Skeletal muscle tissue (tissue), 4 donors: ENCODE data around the gene ING5. TPM values are rescaled to one million over a fixed set of nuclear protein-coding genes. Genes with fewer than 3 reads are reported as not detected.

Experiments
- H3K27ac ChIP-seq: one replicate; pipeline ENCODE4 v1.7.0; 2013; ENCODE audit warnings: mild to moderate bottlenecking, low read depth, low read length, inconsistent platforms
- H3K27me3 ChIP-seq, 3 donors: one replicate each; pipeline ENCODE4 v1.7.0; 2013; ENCODE audit warnings: low read length in 3 of 3; ENCODE audit not compliant: control insufficient read depth in 3 of 3, insufficient read depth in 3 of 3
- H3K36me3 ChIP-seq, 3 donors: one replicate each; pipeline ENCODE4 v1.7.0; 2013; ENCODE audit warnings: low read length in 3 of 3; ENCODE audit not compliant: control insufficient read depth in 3 of 3, insufficient read depth in 3 of 3
- H3K4me1 ChIP-seq, 3 donors: one replicate each; pipeline ENCODE4 v1.7.0; 2013; ENCODE audit warnings: low read length in 3 of 3, mild to moderate bottlenecking in 3 of 3; ENCODE audit not compliant: control insufficient read depth in 3 of 3, insufficient read depth in 3 of 3
- H3K4me3 ChIP-seq, 3 donors: one replicate each; pipeline ENCODE4 v1.7.0; 2013; ENCODE audit warnings: low read length in 3 of 3
- H3K9ac ChIP-seq, 3 donors: one replicate each; pipeline ENCODE4 v1.7.0; 2013; ENCODE audit warnings: low read length in 3 of 3, mild to moderate bottlenecking in 3 of 3, moderate library complexity in 2 of 3, low read depth in 1 of 3
- H3K9me3 ChIP-seq, 3 donors: one replicate each; pipeline ENCODE4 v1.7.0; 2013; ENCODE audit warnings: low read length in 3 of 3; ENCODE audit not compliant: control insufficient read depth in 3 of 3
- total RNA-seq: library from RNA; depleted of rRNA; stranded (reverse); fragments of >200 nt; gene quantifications from one replicate; pipeline ENCODE4 v1.2.3, GENCODE V29; 2014
- donor health status: Osteomylitis.

Gene ING5
- total RNA-seq, 1 donor from 2014 or later, result 16.7 TPM

DNA sequence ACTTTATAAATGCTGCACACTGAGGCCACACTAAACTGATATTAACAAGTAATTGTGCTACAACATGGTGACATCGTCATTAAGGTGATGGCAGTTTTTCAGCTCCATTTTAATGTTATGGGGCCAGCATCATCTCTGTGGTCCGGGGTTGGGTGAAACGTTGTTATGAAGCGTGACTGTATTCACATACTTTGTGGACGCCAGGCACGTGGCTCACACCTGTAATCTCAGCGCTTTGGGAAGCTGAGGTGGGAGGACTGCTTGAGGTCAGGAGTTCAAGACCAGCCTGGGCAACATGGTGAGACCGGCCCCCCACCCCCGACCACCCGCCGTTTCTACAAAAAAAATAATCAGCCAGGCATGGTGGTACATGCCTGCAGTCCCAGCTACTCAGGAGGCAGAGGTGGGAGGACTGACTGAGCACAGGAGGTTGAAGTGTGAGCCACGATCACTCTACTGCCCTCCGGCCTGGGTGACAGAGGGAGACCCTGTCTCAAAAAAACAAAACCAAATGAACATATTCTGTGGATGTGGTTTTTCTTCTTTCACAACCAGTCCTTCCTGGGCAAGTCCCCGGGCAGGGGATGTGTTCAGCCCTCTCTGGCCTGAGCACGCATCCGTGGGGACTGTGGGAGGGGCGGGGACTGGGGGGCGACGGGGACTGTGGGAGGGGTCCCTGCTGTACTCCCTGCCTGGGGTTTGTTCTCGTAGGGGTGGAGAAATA is 61.9 kb downstream of the ING5 start:
- Histone ChIP-seq H3K27ac (no peak overlapping the region), H3K4me3 (no peak overlapping the region), H3K9me3 (peaks cover 0 to 4% (median 0%) of the 10 kb centered on the region in 3 donors), H3K36me3 (peaks cover 21 to 32% (median 23%) of the 10 kb centered on the region in 3 donors), H3K9ac (no peak overlapping the region), H3K4me1 (no peaks in the 10 kb centered on the region), H3K27me3 (no peaks in the 10 kb centered on the region)

DNA sequence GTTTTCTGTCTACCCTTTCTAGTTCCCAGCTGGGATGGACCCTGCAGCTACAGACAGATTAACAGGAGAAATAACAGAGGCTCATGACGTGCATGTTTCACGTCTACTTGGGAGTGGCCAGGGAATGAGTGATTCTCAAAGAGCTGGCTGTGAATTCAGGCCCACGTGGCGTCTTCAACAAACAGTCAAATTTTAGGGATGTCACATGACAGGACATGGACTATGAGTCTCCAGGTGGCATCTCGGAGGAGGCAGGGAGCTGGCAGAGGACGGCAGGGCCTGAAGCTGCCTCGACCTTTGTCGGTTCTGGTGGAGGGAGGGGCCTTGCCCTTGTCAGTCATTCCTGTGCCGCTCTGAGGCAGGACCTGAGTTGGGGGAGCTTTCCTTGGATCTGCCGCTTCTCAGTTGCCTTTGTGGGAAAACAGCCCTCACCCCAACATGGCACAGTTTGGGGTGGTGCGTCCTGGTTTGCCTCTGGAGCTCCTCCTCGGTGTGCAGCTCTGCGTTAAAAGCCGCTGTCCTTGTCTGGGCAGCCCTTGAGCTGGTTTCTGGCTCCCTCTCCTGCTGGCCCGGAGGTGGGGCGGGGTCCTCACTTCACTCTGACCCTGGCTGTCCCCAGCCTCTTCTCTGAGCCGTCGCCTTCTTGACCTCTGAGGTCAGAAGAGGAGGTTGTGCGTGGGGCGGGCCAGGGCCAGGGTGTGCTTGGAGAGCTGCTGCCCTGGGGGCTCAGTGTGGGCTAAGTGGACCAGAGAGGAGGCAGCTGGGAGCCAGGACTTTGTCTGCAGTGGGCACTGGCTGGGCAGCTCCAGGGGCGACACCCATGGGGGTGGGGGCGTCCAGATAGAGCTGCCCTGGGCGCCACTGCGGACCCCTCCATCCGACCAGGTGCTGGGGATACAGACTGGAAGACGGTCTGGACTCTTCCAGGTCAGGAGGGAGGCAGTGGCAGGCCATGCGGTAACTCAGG is 62.7 kb downstream of the ING5 start:
- Histone ChIP-seq H3K9ac (no peak overlapping the region), H3K9me3 (peaks cover 0 to 4% (median 0%) of the 10 kb centered on the region in 3 donors), H3K36me3 (peaks cover 16 to 25% (median 16%) of the 10 kb centered on the region in 3 donors), H3K4me3 (no peak overlapping the region), H3K27ac (no peak overlapping the region), H3K4me1 (no peaks in the 10 kb centered on the region), H3K27me3 (no peaks in the 10 kb centered on the region)

DNA sequence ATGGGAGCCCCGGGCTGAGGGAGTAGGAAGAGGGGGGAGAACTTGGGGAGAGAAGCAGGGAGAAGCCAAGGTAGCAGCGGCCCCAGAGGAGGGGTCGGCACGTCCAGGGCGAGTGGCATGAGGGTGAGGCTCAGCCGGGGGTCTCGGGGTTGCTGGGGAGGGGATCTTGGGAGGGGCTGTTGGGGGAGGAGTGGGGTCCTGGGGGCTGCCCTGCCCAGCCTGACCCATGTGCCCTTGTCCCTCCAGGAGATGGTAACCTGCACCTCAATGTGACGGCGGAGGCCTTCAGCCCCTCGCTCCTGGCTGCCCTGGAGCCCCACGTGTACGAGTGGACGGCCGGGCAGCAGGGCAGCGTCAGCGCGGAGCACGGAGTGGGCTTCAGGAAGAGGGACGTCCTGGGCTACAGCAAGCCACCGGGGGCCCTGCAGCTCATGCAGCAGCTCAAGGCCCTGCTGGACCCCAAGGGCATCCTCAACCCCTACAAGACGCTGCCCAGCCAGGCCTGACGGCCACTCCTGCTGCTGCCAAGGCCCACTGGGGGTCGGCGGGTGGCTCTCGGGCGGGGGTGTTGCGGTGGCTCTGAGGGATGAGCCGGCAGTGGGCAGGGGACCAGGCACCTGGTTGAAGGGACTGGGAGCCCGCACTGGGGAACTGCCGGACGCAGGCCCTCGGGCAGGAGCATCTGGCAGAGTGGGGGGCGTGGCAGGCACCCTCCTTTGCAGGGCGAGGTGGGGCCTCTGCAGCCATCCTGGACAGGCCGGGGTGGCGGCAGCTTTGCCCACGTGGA is 65.8 kb downstream of the ING5 start:
- peaks cover 8 to 14% (median 12%) of the 10 kb centered on the region in 3 donors for H3K4me1 ChIP-seq
- H3K4me3 ChIP-seq, result no peak overlapping the region
- peaks cover 6 to 8% (median 7%) of the 10 kb centered on the region in 3 donors for H3K36me3 ChIP-seq
- no peak overlapping the region for H3K27ac ChIP-seq
- no peaks in the 10 kb centered on the region for H3K9me3 ChIP-seq
- H3K27me3 ChIP-seq, result peaks cover 0 to 1% (median 0%) of the 10 kb centered on the region in 3 donors
- no peak overlapping the region for H3K9ac ChIP-seq

DNA sequence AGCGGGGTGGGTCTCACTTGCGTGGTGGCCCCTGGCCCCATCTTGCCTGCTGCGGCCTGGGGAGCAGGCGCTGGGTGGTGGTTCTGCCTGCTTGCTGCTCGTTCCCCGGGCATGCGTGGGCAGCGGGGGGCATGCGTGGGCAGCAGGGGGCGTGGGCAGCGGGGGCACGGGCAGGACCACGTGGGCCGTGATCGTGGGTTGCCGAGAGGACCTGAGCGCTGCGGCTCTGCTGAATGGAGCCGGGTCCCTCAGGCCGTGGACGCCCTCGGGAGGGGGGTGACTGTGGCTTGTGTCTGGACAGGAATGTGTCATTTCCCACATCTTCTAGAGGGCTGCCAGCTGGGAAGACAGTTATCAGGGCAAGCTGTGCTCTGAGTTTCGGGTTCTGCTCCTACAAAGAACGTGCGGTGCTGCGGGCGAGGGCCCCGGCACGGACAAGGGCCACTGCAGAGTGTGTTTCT is 66.4 kb downstream of the ING5 start:
- Histone ChIP-seq H3K27ac (no peak overlapping the region), H3K9me3 (no peaks in the 10 kb centered on the region), H3K4me1 (peaks cover 8 to 14% (median 12%) of the 10 kb centered on the region in 3 donors), H3K4me3 (no peak overlapping the region), H3K36me3 (peaks cover 2 to 4% (median 3%) of the 10 kb centered on the region in 3 donors), H3K9ac (no peak overlapping the region), H3K27me3 (peaks cover 0 to 6% (median 2%) of the 10 kb centered on the region in 3 donors)

DNA sequence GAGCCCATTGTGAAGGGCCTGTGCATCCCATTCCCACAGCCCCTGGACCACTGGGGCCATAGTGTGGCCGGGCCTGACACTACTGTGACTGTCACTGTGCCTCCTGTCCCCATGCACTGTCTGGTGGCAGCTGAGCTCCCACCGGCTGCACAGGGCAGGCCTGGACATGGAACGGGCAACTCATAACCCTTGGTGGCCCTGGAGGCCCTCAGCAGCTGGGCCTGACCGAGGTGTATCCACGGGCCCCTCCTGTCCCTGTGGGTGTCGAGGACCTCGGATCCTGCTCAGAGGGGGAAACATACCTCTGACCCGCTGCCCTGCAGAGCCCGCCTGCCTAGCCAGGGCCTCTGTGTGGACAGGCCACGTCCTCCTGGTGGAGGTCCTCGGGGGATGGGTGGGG is 67.0 kb downstream of the ING5 start:
- Histone ChIP-seq H3K27ac (no peak overlapping the region), H3K9ac (no peak overlapping the region), H3K27me3 (peaks cover 1 to 11% (median 8%) of the 10 kb centered on the region in 3 donors), H3K36me3 (peaks cover 0 to 1% (median 0%) of the 10 kb centered on the region in 3 donors), H3K9me3 (no peaks in the 10 kb centered on the region), H3K4me1 (peaks cover 8 to 14% (median 12%) of the 10 kb centered on the region in 3 donors), H3K4me3 (no peak overlapping the region)

DNA sequence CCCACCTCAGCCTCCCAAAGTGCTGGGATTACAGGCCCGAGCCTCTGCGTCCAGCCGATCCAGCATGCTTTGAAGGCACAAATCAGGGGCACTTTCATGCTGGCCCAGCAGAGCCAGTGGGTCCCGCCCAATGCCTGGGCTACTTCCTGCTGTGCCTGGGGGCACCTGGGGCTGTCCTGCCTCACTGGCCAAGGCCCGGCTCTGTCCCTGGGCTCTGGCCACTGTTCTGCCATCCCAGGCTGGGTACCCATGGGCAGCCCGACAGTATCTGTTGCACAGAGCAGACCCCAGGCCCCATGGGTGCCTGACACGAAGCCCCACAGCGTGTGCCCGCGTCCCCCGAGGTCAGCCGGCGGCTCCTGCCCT is 68.0 kb downstream of the ING5 start:
- peaks cover 0 to 1% (median 0%) of the 10 kb centered on the region in 3 donors for H3K36me3 ChIP-seq
- peaks cover 7 to 19% (median 10%) of the 10 kb centered on the region in 3 donors for H3K27me3 ChIP-seq
- H3K9me3 ChIP-seq, result no peaks in the 10 kb centered on the region
- no peak overlapping the region for H3K27ac ChIP-seq
- peaks cover 8 to 14% (median 12%) of the 10 kb centered on the region in 3 donors for H3K4me1 ChIP-seq
- no peak overlapping the region for H3K4me3 ChIP-seq
- H3K9ac ChIP-seq, result no peak overlapping the region

DNA sequence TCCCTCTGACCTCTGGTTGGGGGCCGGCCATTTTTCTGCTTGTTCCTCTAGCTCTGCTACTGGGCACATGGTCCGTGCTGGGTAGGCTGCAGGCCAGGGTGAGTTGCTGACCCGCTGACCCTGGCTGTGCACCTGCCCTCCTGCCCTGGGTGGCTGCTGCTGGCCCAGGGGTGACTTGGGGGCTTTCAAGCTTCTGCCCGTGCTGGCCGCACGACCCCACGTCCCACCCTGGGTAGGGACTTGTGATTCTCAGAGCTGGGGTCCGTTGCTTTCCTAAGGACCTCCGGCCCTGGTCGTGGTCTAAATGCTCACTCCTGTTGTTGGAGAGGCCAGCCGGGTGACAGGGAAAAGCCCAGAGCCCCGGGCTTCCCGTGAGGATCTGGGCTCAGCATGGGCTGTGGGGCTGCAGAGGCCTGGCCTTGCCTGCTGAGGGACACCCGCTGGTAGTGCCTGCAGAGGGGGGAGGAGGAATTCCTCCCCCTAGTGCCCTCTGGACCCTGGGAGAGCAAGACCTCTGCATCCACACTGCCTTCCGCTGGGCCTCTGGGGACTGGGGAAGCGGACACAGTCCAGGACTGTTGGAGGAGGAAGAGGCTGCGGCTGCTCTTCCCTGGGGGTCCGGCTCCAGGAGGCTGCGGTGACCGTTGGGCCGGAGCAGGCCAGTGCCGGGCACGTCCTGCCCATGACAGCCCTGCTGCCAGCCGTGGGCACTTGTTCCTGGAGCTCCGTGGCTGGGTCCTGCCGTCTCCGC is 68.5 kb downstream of the ING5 start:
- Histone ChIP-seq H3K9me3 (no peaks in the 10 kb centered on the region), H3K4me1 (peaks cover 8 to 14% (median 12%) of the 10 kb centered on the region in 3 donors), H3K27ac (no peak overlapping the region), H3K27me3 (peaks cover 12 to 24% (median 15%) of the 10 kb centered on the region in 3 donors), H3K4me3 (no peak overlapping the region), H3K36me3 (peaks cover 0 to 1% (median 0%) of the 10 kb centered on the region in 3 donors), H3K9ac (no peak overlapping the region)

DNA sequence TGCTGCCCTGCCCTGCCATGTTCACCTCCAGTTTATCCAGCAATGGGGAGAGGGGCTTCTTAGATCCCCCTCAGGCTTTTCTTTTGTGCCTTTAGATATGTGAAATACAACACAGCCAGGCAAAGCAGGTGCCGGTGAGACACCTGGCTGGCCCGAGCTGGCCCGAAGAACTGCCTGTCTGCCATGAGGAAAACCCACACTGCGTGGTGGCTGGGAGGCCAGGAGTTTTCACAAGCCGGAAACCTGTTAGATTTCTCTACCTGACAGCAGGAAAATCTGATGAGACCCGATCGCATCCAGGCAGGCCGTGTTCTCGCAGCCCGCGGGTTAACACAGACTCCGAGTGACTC is 69.1 kb downstream of the ING5 start:
- Histone ChIP-seq H3K4me3 (no peak overlapping the region), H3K4me1 (peaks cover 8 to 14% (median 12%) of the 10 kb centered on the region in 3 donors), H3K36me3 (peaks cover 0 to 1% (median 0%) of the 10 kb centered on the region in 3 donors), H3K9me3 (no peaks in the 10 kb centered on the region), H3K27me3 (peaks cover 15 to 30% (median 17%) of the 10 kb centered on the region in 3 donors), H3K9ac (peak overlapping the region in 1 of 3 donors; percentile 8), H3K27ac (no peak overlapping the region)
